Glutamatergic neuron (in vitro differentiated cells): ENCODE measurements around the gene NTNG1. TPM values are rescaled to one million over a fixed set of nuclear protein-coding genes. Genes with fewer than 3 reads are reported as not detected.

Source experiments
- DNase-seq: peaks from one replicate; pipeline ENCODE4 v3.0.0; 2022
- H3K27ac Mint-ChIP-seq: one replicate; pipeline ENCODE4 v1.8.0; 2020; ENCODE audit warnings: mild to moderate bottlenecking, mixed read lengths, inconsistent platforms; ENCODE audit not compliant: unreplicated experiment
- H3K27me3 Mint-ChIP-seq: one replicate; pipeline ENCODE4 v1.8.0; 2020; ENCODE audit warnings: mild to moderate bottlenecking, moderate library complexity, mixed read lengths, inconsistent platforms; ENCODE audit not compliant: unreplicated experiment
- H3K36me3 Mint-ChIP-seq: one replicate; pipeline ENCODE4 v1.8.0; 2020; ENCODE audit warnings: mild to moderate bottlenecking, mixed read lengths, inconsistent platforms; ENCODE audit not compliant: unreplicated experiment
- H3K4me1 Mint-ChIP-seq: one replicate; pipeline ENCODE4 v1.8.0; 2020; ENCODE audit warnings: mild to moderate bottlenecking, low read depth, mixed read lengths, inconsistent platforms; ENCODE audit not compliant: unreplicated experiment
- H3K4me3 Mint-ChIP-seq: one replicate; pipeline ENCODE4 v1.8.0; 2020; ENCODE audit warnings: mild to moderate bottlenecking, mixed read lengths, inconsistent platforms; ENCODE audit not compliant: unreplicated experiment
- H3K9me3 Mint-ChIP-seq: one replicate; pipeline ENCODE4 v1.8.0; 2020; ENCODE audit warnings: mild to moderate bottlenecking, moderate library complexity, mixed read lengths, inconsistent platforms; ENCODE audit not compliant: unreplicated experiment
- total RNA-seq: library from RNA; stranded (reverse); fragmentation: NEBNext Ultra II Directional; extraction: Animal tissue kit (Norgen Biotek cat#: 25700); gene quantifications from one replicate; pipeline ENCODE4 v1.2.1, GENCODE V29; 2021; ENCODE audit not compliant: unreplicated experiment
- TF ChIP-seq, protein P1 (sequence below): fragments of 200-600 bp; sonication (generic); IDR thresholded peaks from one replicate; pipeline ENCODE4 v1.5.0; 2021; ENCODE audit not compliant: partially characterized antibody, unreplicated experiment

Gene NTNG1
- total RNA-seq, 1 donor from 2014 or later, result 3.2 TPM

GRCh38 chr1:107141491-107142126 lies 770 bp downstream of the NTNG1 start:
- TF ChIP-seq, protein P1, sequence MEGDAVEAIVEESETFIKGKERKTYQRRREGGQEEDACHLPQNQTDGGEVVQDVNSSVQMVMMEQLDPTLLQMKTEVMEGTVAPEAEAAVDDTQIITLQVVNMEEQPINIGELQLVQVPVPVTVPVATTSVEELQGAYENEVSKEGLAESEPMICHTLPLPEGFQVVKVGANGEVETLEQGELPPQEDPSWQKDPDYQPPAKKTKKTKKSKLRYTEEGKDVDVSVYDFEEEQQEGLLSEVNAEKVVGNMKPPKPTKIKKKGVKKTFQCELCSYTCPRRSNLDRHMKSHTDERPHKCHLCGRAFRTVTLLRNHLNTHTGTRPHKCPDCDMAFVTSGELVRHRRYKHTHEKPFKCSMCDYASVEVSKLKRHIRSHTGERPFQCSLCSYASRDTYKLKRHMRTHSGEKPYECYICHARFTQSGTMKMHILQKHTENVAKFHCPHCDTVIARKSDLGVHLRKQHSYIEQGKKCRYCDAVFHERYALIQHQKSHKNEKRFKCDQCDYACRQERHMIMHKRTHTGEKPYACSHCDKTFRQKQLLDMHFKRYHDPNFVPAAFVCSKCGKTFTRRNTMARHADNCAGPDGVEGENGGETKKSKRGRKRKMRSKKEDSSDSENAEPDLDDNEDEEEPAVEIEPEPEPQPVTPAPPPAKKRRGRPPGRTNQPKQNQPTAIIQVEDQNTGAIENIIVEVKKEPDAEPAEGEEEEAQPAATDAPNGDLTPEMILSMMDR, result no peak
- peaks cover 2% of the 10 kb centered on the region for H3K27me3 Mint-ChIP-seq
- H3K9me3 Mint-ChIP-seq, result peaks cover 4% of the 10 kb centered on the region
- H3K36me3 Mint-ChIP-seq, result no peaks in the 10 kb centered on the region
- peak overlapping the region; percentile 92 for H3K4me3 Mint-ChIP-seq
- H3K27ac Mint-ChIP-seq, result no peak overlapping the region
- no peak for DNase-seq
- H3K4me1 Mint-ChIP-seq, result no peaks in the 10 kb centered on the region

DNA sequence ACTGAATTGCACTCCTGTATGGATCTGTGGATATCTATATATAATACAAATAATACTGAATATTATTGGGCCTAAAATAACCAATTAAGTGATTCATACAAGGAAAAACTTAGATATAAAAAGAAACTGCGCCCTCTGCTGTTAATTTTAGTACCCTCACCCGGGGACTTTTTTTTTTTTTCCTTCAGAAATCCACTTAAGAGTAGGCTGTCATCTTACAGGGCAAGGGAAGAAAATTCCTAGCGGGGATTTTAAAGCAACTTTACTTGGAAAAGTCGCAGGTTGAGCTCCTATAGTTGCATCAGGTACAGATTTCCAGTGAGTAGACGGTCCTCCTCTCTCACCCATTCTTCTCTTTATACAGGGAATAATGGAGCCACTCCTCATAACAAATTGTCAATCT lies 1.3 kb downstream of the NTNG1 start:
- peaks cover 2% of the 10 kb centered on the region for H3K27me3 Mint-ChIP-seq

DNA sequence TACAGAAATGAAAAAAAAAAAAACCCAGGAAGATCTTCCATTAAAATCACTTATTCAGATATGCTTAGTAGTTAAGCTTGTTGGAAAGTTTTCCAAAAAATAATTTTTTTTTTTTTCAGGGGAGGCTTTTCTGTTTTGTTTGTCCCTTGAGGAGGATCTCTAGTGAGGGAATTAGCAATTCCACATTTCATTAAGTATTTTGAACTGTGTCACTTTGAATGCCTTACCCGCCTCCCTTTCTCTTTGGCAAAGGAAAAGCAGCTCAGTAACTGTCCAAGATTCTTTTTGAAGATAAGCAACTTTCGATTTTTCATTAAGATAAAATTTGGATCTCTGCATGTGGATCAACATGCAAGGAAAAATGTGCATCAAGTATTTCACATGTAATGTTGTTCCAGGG lies 1.8 kb downstream of the NTNG1 start:
- no peak for DNase-seq
- Mint-ChIP-seq H3K36me3 (no peaks in the 10 kb centered on the region), H3K27ac (no peak overlapping the region), H3K27me3 (peaks cover 2% of the 10 kb centered on the region), H3K9me3 (peaks cover 4% of the 10 kb centered on the region), H3K4me1 (no peaks in the 10 kb centered on the region), H3K4me3 (peak overlapping the region; percentile 92)
- TF ChIP-seq, protein P1, result no peak

More for the DNA sequence above, 1.3 kb downstream of the NTNG1 start:
- Mint-ChIP-seq H3K4me1 (no peaks in the 10 kb centered on the region), H3K36me3 (no peaks in the 10 kb centered on the region), H3K27ac (no peak overlapping the region), H3K4me3 (peak overlapping the region; percentile 92), H3K9me3 (peaks cover 4% of the 10 kb centered on the region)
- no peak for DNase-seq
- TF ChIP-seq, protein P1, result peak; percentile 88

DNA sequence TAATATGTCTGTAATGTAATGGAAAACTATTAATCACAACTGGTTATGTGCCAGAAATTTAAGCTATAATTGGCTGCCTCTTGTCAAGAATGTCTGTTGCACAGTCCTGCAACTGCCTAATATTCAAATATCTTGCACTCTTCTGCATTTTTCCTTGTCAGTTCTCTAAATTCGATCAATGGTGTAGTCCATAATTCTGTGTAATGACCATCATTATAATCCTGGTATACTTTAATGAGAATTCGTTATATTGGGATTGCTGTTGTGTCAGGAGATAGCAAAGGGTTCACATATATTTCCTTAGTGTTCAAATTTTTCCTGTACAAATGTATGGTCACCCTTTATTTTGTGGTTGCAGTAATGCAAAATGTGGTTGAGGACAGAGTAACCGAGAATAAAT lies 4.8 kb downstream of the NTNG1 start:
- Mint-ChIP-seq H3K4me3 (no peak overlapping the region), H3K9me3 (peaks cover 3% of the 10 kb centered on the region), H3K27me3 (peaks cover 2% of the 10 kb centered on the region), H3K27ac (no peak overlapping the region), H3K36me3 (no peaks in the 10 kb centered on the region), H3K4me1 (peaks cover 8% of the 10 kb centered on the region)
- TF ChIP-seq, protein P1, result no peak
- no peak for DNase-seq

GRCh38 chr1:107147843-107148242 lies 7.0 kb downstream of the NTNG1 start:
- Mint-ChIP-seq H3K9me3 (no peaks in the 10 kb centered on the region), H3K4me3 (no peak overlapping the region), H3K36me3 (no peaks in the 10 kb centered on the region), H3K4me1 (peaks cover 8% of the 10 kb centered on the region), H3K27me3 (no peaks in the 10 kb centered on the region), H3K27ac (no peak overlapping the region)
- DNase-seq, result no peak
- TF ChIP-seq, protein P1, result no peak
